CD14-positive monocyte (primary cell): ENCODE data around the gene FBXO15. TPM values are rescaled to one million over a fixed set of nuclear protein-coding genes. Genes with fewer than 3 reads are reported as not detected.
A peak's percentile ranks its signal among the peaks of the same experiment; 100 is the strongest.

Experiments
- DNase-seq, 3 donors: peaks; one replicate each; pipeline ENCODE4 v3.0.0-alpha.2; 2011 to 2022
- H2AFZ ChIP-seq: 2 replicates; pipeline ENCODE4 v1.6.0; 2012; ENCODE audit warnings: mild to moderate bottlenecking, low read depth, low read length, inconsistent platforms; ENCODE audit not compliant: insufficient read depth, poor library complexity, severe bottlenecking
- H3K27ac ChIP-seq, 2 donors: 1 replicate in 1 of 2; 2 replicates in 1 of 2; pipeline ENCODE4 v1.5.1; 2012 to 2013; ENCODE audit warnings: low read length in 2 of 2, control low read depth in 1 of 2, inconsistent platforms in 1 of 2, low read depth in 1 of 2, mild to moderate bottlenecking in 1 of 2
- H3K27me3 ChIP-seq, 2 donors: one replicate each; pipeline versions ENCODE4 v1.6.0 to v1.6.1; 2011 to 2013; ENCODE audit warnings: low read length in 2 of 2; ENCODE audit not compliant: control insufficient read depth in 2 of 2, insufficient read depth in 2 of 2
- H3K36me3 ChIP-seq, 2 donors: replicated peaks in 1 of 2; 1 replicate in 1 of 2; 2 replicates in 1 of 2; pipeline versions ENCODE4 v1.5.1 to v1.6.1; 2012 to 2013; ENCODE audit warnings: low read length in 2 of 2, control low read depth in 1 of 2, inconsistent platforms in 1 of 2, mild to moderate bottlenecking in 1 of 2; ENCODE audit not compliant: insufficient read depth in 2 of 2, control insufficient read depth in 1 of 2
- H3K4me1 ChIP-seq, 2 donors: 1 replicate in 1 of 2; 2 replicates in 1 of 2; pipeline versions ENCODE4 v1.5.1 to v1.6.1; 2012 to 2013; ENCODE audit warnings: low read length in 2 of 2, control low read depth in 1 of 2, inconsistent platforms in 1 of 2, mild to moderate bottlenecking in 1 of 2, moderate library complexity in 1 of 2; ENCODE audit not compliant: insufficient read depth in 2 of 2, control insufficient read depth in 1 of 2
- H3K4me2 ChIP-seq: replicated peaks from 2 replicates; pipeline ENCODE3; 2012; ENCODE audit warnings: low read length, moderate library complexity, mild to moderate bottlenecking; ENCODE audit not compliant: poor library complexity, severe bottlenecking; ENCODE audit errors: extremely low read depth
- H3K4me3 ChIP-seq, 3 experiments: fragments of 200-600 bp in 1 of 3; sonication (generic) in 1 of 3; replicated peaks in 1 of 3; 1 replicate in 2 of 3; 2 replicates in 1 of 3; pipeline ENCODE4 v1.5.1; 2011 to 2013; ENCODE audit warnings: low read length in 3 of 3, mild to moderate bottlenecking in 3 of 3, control low read depth in 2 of 3, low read depth in 2 of 3, inconsistent platforms in 1 of 3, moderate library complexity in 1 of 3
- H3K79me2 ChIP-seq: 2 replicates; pipeline ENCODE4 v1.6.0; 2012; ENCODE audit warnings: mild to moderate bottlenecking, control low read depth, inconsistent platforms, low read length, moderate library complexity; ENCODE audit not compliant: insufficient read depth
- H3K9ac ChIP-seq: 2 replicates; pipeline ENCODE4 v1.6.0; 2017; ENCODE audit warnings: low read length, mild to moderate bottlenecking; ENCODE audit not compliant: insufficient read depth, poor library complexity, severe bottlenecking
- H3K9me3 ChIP-seq, 2 donors: replicated peaks in 1 of 2; 1 replicate in 1 of 2; 2 replicates in 1 of 2; pipeline versions ENCODE4 v1.5.1 to v1.6.1; 2012 to 2013; ENCODE audit warnings: low read length in 2 of 2, control low read depth in 1 of 2; ENCODE audit not compliant: control insufficient read depth in 1 of 2, insufficient read depth in 1 of 2
- H4K20me1 ChIP-seq: 2 replicates; pipeline ENCODE4 v1.6.0; 2012; ENCODE audit warnings: mild to moderate bottlenecking, low read length, control low read depth, moderate library complexity; ENCODE audit not compliant: insufficient read depth
- H3K27ac Mint-ChIP-seq, 7 donors: one replicate each; pipeline ENCODE4 v1.8.0; 2020; ENCODE audit warnings: mild to moderate bottlenecking in 7 of 7, mixed read lengths in 7 of 7, moderate library complexity in 6 of 7, inconsistent platforms in 2 of 7
- H3K27me3 Mint-ChIP-seq, 3 donors: one replicate each; pipeline ENCODE4 v1.8.0; 2021 to 2022; ENCODE audit warnings: low read depth in 3 of 3, mild to moderate bottlenecking in 3 of 3, mixed read lengths in 3 of 3, moderate library complexity in 3 of 3, inconsistent platforms in 1 of 3
- H3K36me3 Mint-ChIP-seq, 2 donors: one replicate each; pipeline ENCODE4 v1.8.0; 2020; ENCODE audit warnings: mixed read lengths in 2 of 2, inconsistent platforms in 1 of 2, mild to moderate bottlenecking in 1 of 2
- H3K4me1 Mint-ChIP-seq: one replicate; pipeline ENCODE4 v1.8.0; 2020; ENCODE audit warnings: mild to moderate bottlenecking, mixed read lengths
- H3K4me3 Mint-ChIP-seq, 2 donors: one replicate each; pipeline ENCODE4 v1.8.0; 2020; ENCODE audit warnings: mild to moderate bottlenecking in 2 of 2, mixed read lengths in 2 of 2, moderate library complexity in 1 of 2
- H3K9me3 Mint-ChIP-seq, 7 donors: one replicate each; pipeline ENCODE4 v1.8.0; 2020 to 2022; ENCODE audit warnings: mixed read lengths in 7 of 7, mild to moderate bottlenecking in 6 of 7, moderate library complexity in 6 of 7, inconsistent platforms in 2 of 7
- CTCF ChIP-seq: fragments of 200-600 bp; IDR thresholded peaks from one replicate; pipeline ENCODE4 v1.8.0; 2022; ENCODE audit warnings: antibody characterized with exemption, mild to moderate bottlenecking
- WGBS: methylation state at CpG from one replicate; pipeline ENCODE4 v1.1.5; 2013; ENCODE audit warnings: missing lambda C conversion rate; ENCODE audit not compliant: insufficient coverage; 5-methylcytosine and 5-hydroxymethylcytosine counted together
- intact Hi-C, 2 donors: fragments of 100-400 bp; cut with micrococcal nuclease; formaldehyde crosslinking; loops; one replicate each; pipeline versions ENCODE4 v1.15.0 to v1.15.1; 2023
- polyA plus RNA-seq, 3 donors: library from polyadenylated mRNA; depleted of rRNA in 1 of 3; unstranded in 2 of 3; stranded (reverse) in 1 of 3; fragments of 300-500 nt in 2 of 3; fragments of >200 nt in 1 of 3; fragmentation: Illumina TruSeq in 2 of 3; gene quantifications; 1 replicate in 2 of 3; 2 replicates in 1 of 3; pipeline ENCODE4 v1.2.3, GENCODE V29; 2012 to 2021

FBXO15 gene
- polyA plus RNA-seq, 3 donors: not detected

GRCh38 chr18:74063557-74063956, 84.1 kb downstream of the FBXO15 start:
- DNase-seq: peak in 1 of 3 donors; percentile 22
- Histone ChIP-seq H3K9ac (no peak overlapping the region), H3K36me3 (no peaks in the 10 kb centered on the region), H3K4me2 (no peak overlapping the region), H3K27ac (no peak overlapping the region), H2AFZ (no peak overlapping the region), H3K9me3 (no peaks in the 10 kb centered on the region), H3K4me1 (peaks cover 6% of the 10 kb centered on the region in 2 donors), H3K27me3 (peaks cover 0 to 4% of the 10 kb centered on the region in 2 donors), H3K4me3 (no peak overlapping the region), H3K79me2 (no peaks in the 10 kb centered on the region), H4K20me1 (no peaks in the 10 kb centered on the region)
- WGBS: 100% methylated on average over 1 of the region's 5 CpGs
- no peak for TF ChIP-seq CTCF
- Mint-ChIP-seq H3K4me1 (peaks cover 13% of the 10 kb centered on the region), H3K27ac (peak overlapping the region in 4 of 7 donors; percentile 2 to 66 (median 32)), H3K9me3 (peaks cover 0 to 3% (median 0%) of the 10 kb centered on the region in 7 donors), H3K36me3 (no peaks in the 10 kb centered on the region), H3K4me3 (peak overlapping the region in 1 of 2 donors; percentile 16), H3K27me3 (peaks cover 3 to 22% (median 10%) of the 10 kb centered on the region in 3 donors)
- intact Hi-C loops: no loop called here

GRCh38 chr18:74063023-74063422, 84.6 kb downstream of the FBXO15 start:
- TF ChIP-seq CTCF: peak; percentile 14
- DNase-seq: peak in 1 of 3 donors; percentile 30
- Histone ChIP-seq H3K4me2 (no peak overlapping the region), H3K9me3 (no peaks in the 10 kb centered on the region), H3K36me3 (no peaks in the 10 kb centered on the region), H2AFZ (no peak overlapping the region), H3K27me3 (peaks cover 0 to 4% of the 10 kb centered on the region in 2 donors), H3K27ac (no peak overlapping the region), H3K9ac (no peak overlapping the region), H3K4me3 (no peak overlapping the region), H3K4me1 (peaks cover 2 to 6% of the 10 kb centered on the region in 2 donors), H3K79me2 (no peaks in the 10 kb centered on the region), H4K20me1 (no peaks in the 10 kb centered on the region)
- peaks cover 0 to 4% (median 0%) of the 10 kb centered on the region in 7 donors for H3K9me3 Mint-ChIP-seq
- peak overlapping the region in 1 of 7 donors; percentile 58 for H3K27ac Mint-ChIP-seq
- H3K4me1 Mint-ChIP-seq: peaks cover 9% of the 10 kb centered on the region
- H3K27me3 Mint-ChIP-seq: peaks cover 3 to 22% (median 10%) of the 10 kb centered on the region in 3 donors
- peak overlapping the region in 1 of 2 donors; percentile 16 for H3K4me3 Mint-ChIP-seq
- WGBS: 67% methylated on average over 1 of the region's 3 CpGs
- intact Hi-C loops: no loop called here
- H3K36me3 Mint-ChIP-seq: no peaks in the 10 kb centered on the region
